OCI-LY1 (cell line): ENCODE results near the gene PEX12.

Source experiments
- CTCF ChIP-seq: fragments of 200-600 bp; sonication (generic), shearing (Covaris generic); IDR thresholded peaks from 2 replicates; pipeline ENCODE4 v1.5.1; 2017; ENCODE audit warnings: mild to moderate bottlenecking, antibody characterized with exemption, low read length, moderate library complexity, mixed read lengths
- EZH2 ChIP-seq: fragments of 200-600 bp; sonication (generic), shearing (Covaris generic); IDR thresholded peaks from 2 replicates; pipeline ENCODE4 v1.8.0; 2017; ENCODE audit warnings: borderline replicate concordance, mixed run types, mild to moderate bottlenecking, antibody characterized with exemption, low read length, moderate library complexity, mixed read lengths

- TF ChIP-seq EZH2 (no peak), CTCF (no peak)
Measured at GRCh38 chr17:35588196-35588920, 10.0 kb upstream of the PEX12 start.
